Brain microvascular endothelial cell (primary cell): ENCODE measurements around the gene COL23A1.

Source experiments
- DNase-seq: peaks from one replicate; pipeline ENCODE4 v3.0.0-alpha.2; 2020
- H3K27ac ChIP-seq: fragments of 250-450 bp; sonication (Bioruptor Pico); 2 replicates; pipeline ENCODE4 v1.5.1; 2020; ENCODE audit warnings: mild to moderate bottlenecking, moderate library complexity
- H3K27me3 ChIP-seq: fragments of 250-450 bp; sonication (Bioruptor Pico); replicated peaks from 2 replicates; pipeline ENCODE4 v1.5.1; 2020; ENCODE audit warnings: mild to moderate bottlenecking
- H3K36me3 ChIP-seq: fragments of 250-450 bp; sonication (Bioruptor Pico); replicated peaks from 2 replicates; pipeline ENCODE4 v1.5.1; 2020; ENCODE audit warnings: mild to moderate bottlenecking
- H3K4me3 ChIP-seq: 2 replicates; pipeline ENCODE4 v1.5.1; 2011; ENCODE audit warnings: low read depth, mild to moderate bottlenecking, control low read depth, low read length, moderate library complexity
- CTCF ChIP-seq: IDR thresholded peaks from 2 replicates; pipeline ENCODE4 v1.5.1; 2011; ENCODE audit warnings: low read depth, mild to moderate bottlenecking, moderate library complexity, low read length, control low read depth, inconsistent platforms; ENCODE audit errors: missing control alignments
- in situ Hi-C: cut with HindIII; loops from 2 replicates; pipeline ENCODE4 v1.10.0; 2017; ENCODE audit warnings: low sequenced_read_pairs, low pct_ligation_motif_present

COL23A1 gene

GRCh38 chr5:178365501-178366440 is 224.4 kb downstream of the COL23A1 start:
- TF ChIP-seq CTCF: no peak
- Histone ChIP-seq H3K36me3 (no peaks in the 10 kb centered on the region), H3K27me3 (no peaks in the 10 kb centered on the region), H3K4me3 (no peak overlapping the region), H3K27ac (no peak overlapping the region)
- no peak for DNase-seq
- in situ Hi-C loops: no loop called here

GRCh38 chr5:178364326-178364675 is 225.9 kb downstream of the COL23A1 start:
- Histone ChIP-seq H3K4me3 (no peak overlapping the region), H3K27me3 (no peaks in the 10 kb centered on the region), H3K27ac (no peak overlapping the region), H3K36me3 (no peaks in the 10 kb centered on the region)
- no peak for DNase-seq
- no peak for TF ChIP-seq CTCF
- in situ Hi-C loops: no loop called here

- no peak overlapping the region for H3K4me3 ChIP-seq
These were observed 226.5 kb downstream of the COL23A1 start for GRCh38 chr5:178363501-178364325.

GRCh38 chr5:178361657-178362445 is 228.3 kb downstream of the COL23A1 start:
- no peaks in the 10 kb centered on the region for H3K27me3 ChIP-seq
- no peak overlapping the region for H3K27ac ChIP-seq
- TF ChIP-seq CTCF: no peak
- H3K36me3 ChIP-seq: no peaks in the 10 kb centered on the region
- no peak overlapping the region for H3K4me3 ChIP-seq
- DNase-seq: no peak
- in situ Hi-C loops: no loop called here

More at GRCh38 chr5:178363501-178364325, 226.5 kb downstream of the COL23A1 start:
- no peak for TF ChIP-seq CTCF
- Histone ChIP-seq H3K36me3 (no peaks in the 10 kb centered on the region), H3K27ac (no peak overlapping the region), H3K27me3 (no peaks in the 10 kb centered on the region)
- in situ Hi-C loops: no loop called here
- no peak for DNase-seq

GRCh38 chr5:178360926-178361235 is 229.3 kb downstream of the COL23A1 start:
- Histone ChIP-seq H3K4me3 (no peak overlapping the region), H3K27ac (no peak overlapping the region), H3K27me3 (no peaks in the 10 kb centered on the region), H3K36me3 (no peaks in the 10 kb centered on the region)
- in situ Hi-C loops: no loop called here
- no peak for DNase-seq
- TF ChIP-seq CTCF: no peak
